Body of pancreas (tissue), 4 donors: ENCODE data around the gene UBXN7. TPM values are rescaled to one million over a fixed set of nuclear protein-coding genes. Genes with fewer than 3 reads are reported as not detected.
"Not testable (repeated sequence)": the region's sequence is repeated elsewhere in the genome, so short reads cannot be mapped to it uniquely, and the experiment has no call there.

ENCODE experiments used
- ATAC-seq: fragments of 150-250 bp; one replicate; pipeline ENCODE4 v1.9.1; 2016
- DNase-seq, 4 donors: peaks; one replicate each; pipeline ENCODE4 v3.0.0-alpha.2; 2019
- H3K27ac ChIP-seq, 4 donors: fragments of 200-600 bp; sonication (generic); 1 replicate in 3 of 4; 2 replicates in 1 of 4; pipeline versions ENCODE4 v1.5.1 to v1.6.1; 2016 to 2019; ENCODE audit warnings: mild to moderate bottlenecking in 1 of 4, mixed read lengths in 1 of 4, moderate library complexity in 1 of 4
- H3K27me3 ChIP-seq, 2 donors: fragments of 200-600 bp; sonication (generic); one replicate each; pipeline ENCODE4 v1.6.0; 2016; ENCODE audit warnings: mild to moderate bottlenecking in 1 of 2
- H3K36me3 ChIP-seq, 2 donors: fragments of 200-600 bp; sonication (generic); replicated peaks in 1 of 2; 2 replicates each; pipeline ENCODE4 v1.5.1; 2016; ENCODE audit warnings: low read depth in 2 of 2; ENCODE audit not compliant: insufficient read depth in 1 of 2
- H3K4me1 ChIP-seq: fragments of 200-600 bp; sonication (generic); one replicate; pipeline ENCODE4 v1.6.0; 2016
- H3K4me3 ChIP-seq, 2 donors: fragments of 200-600 bp; sonication (generic); 1 replicate in 1 of 2; 2 replicates in 1 of 2; pipeline ENCODE4 v1.5.1; 2016 to 2019
- H3K9me3 ChIP-seq, 3 donors: fragments of 200-600 bp; sonication (generic); 1 replicate in 2 of 3; 2 replicates in 1 of 3; pipeline ENCODE4 v1.5.1; 2016
- CTCF ChIP-seq, 7 experiments: fragments of 450-650 bp in 4 of 7; fragments of 200-600 bp in 3 of 7; sonication (generic) in 3 of 7; IDR thresholded peaks; one replicate each; pipeline ENCODE4 v1.5.1; 2016 to 2019; ENCODE audit warnings: antibody characterized with exemption in 7 of 7
- POLR2A ChIP-seq, 3 donors: fragments of 450-650 bp; IDR thresholded peaks; one replicate each; pipeline ENCODE4 v1.6.1; 2016; ENCODE audit warnings: antibody characterized with exemption in 3 of 3, mild to moderate bottlenecking in 2 of 3
- WGBS, 2 donors: methylation state at CpG; one replicate each; pipeline ENCODE4 v1.1.5; 2017; 5-methylcytosine and 5-hydroxymethylcytosine counted together
- intact Hi-C: fragments of 100-400 bp; cut with DNase I; formaldehyde crosslinking; loops from one replicate; pipeline ENCODE4 v1.15.1; 2023
- total RNA-seq, 2 donors: library from RNA; depleted of rRNA; stranded (reverse); fragments of >200 nt; gene quantifications; one replicate each; pipeline ENCODE4 v1.1.0, GENCODE V29; 2016

The UBXN7 gene
- total RNA-seq, 2 donors from 2014 or later = 8.6 to 11.2 TPM

DNA sequence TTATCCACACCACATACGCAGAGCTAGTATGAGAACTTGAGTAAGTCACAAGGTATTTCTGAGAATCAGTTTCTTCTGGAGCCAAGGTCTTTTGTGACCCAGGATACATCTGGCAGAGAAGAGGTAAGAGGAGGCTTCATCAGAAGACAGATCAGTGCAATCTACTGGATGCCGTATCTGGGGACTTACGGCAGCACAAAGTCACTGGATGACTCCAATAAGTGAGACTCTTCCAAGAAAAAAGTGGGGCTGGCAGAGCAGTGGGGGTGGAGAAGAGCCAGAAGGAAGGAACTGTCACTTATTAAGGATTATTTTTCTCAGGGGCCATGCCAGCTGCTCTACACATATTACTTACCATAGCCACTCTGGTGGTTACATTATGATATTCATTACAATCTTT lies 31.6 kb upstream of the UBXN7 start:
- Histone ChIP-seq H3K36me3 (no peaks in the 10 kb centered on the region), H3K9me3 (no peaks in the 10 kb centered on the region), H3K27me3 (no peaks in the 10 kb centered on the region), H3K4me3 (no peak overlapping the region), H3K4me1 (no peaks in the 10 kb centered on the region), H3K27ac (no peak overlapping the region)
- intact Hi-C loops = no loop called here
- DNase-seq (no peak), ATAC-seq (no peak)
- TF ChIP-seq CTCF (IDR thresholded peaks at IDR 0.05) (no peak), POLR2A (IDR thresholded peaks at IDR 0.05) (no peak)
- WGBS, 2 donors = 96 to 100% methylated on average over 3 of the region's 3 CpGs

DNA sequence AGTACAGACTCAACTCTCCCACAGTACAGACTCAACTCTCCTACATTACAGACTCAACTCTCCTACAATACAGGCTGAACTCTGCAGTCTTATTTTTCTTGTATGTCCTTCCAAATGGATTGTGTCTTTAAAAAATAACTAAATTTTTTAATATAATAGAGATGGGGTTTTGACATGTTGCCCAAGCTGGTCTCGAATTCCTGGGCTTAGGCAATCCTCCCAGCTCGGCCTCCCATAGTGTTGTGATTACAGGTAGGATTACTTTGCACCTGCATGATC lies 31.2 kb upstream of the UBXN7 start:
- intact Hi-C loops = no loop called here
- ATAC-seq = no peak

DNA sequence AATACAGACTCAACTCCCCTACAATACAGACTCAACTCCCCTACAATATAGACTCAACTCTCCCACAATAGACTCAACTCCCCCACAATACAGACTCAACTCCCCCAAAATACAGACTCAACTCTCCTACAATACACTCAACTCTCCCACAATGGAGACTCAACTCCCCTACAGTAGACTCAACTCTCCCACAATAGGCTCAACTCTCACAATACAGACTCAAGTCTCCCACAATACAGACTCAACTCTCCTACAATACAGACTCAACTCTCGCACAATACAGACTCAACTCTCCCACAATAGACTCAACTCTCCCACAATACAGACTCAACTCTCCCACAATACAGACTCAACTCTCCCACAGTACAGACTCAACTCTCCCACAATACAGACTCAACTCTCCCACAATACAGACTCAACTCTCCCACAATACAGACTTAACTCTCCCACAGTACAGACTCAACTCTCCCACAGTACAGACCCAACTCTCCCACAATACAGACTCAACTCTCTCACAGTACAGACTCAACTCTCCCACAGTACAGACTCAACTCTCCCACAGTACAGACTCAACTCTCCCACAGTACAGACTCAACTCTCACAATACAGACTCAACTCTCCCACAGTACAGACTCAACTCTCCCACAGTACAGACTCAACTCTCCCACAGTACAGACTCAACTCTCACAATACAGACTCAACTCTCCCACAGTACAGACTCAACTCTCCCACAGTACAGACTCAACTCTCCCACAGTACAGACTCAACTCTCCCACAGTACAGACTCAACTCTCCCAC lies 30.7 kb upstream of the UBXN7 start:
- H3K36me3 ChIP-seq, H3K27ac ChIP-seq, H3K4me1 ChIP-seq, DNase-seq, H3K9me3 ChIP-seq, H3K27me3 ChIP-seq, intact Hi-C loops, H3K4me3 ChIP-seq, ATAC-seq: not testable (repeated sequence)
- WGBS, 2 donors = 90 to 96% methylated on average over 1 of the region's 1 CpG

More for the DNA sequence above, 31.2 kb upstream of the UBXN7 start:
- no peak overlapping the region for H3K27ac ChIP-seq
- H3K27me3 ChIP-seq = no peaks in the 10 kb centered on the region
- WGBS, 2 donors = 95 to 98% methylated on average over 2 of the region's 2 CpGs
- no peak for TF ChIP-seq CTCF (IDR thresholded peaks at IDR 0.05)
- no peak for TF ChIP-seq POLR2A (IDR thresholded peaks at IDR 0.05)
- no peaks in the 10 kb centered on the region for H3K4me1 ChIP-seq
- H3K9me3 ChIP-seq = no peaks in the 10 kb centered on the region
- no peak for DNase-seq
- no peak overlapping the region for H3K4me3 ChIP-seq
- H3K36me3 ChIP-seq = no peaks in the 10 kb centered on the region

GRCh38 chr3:196458063-196458462 lies 25.8 kb upstream of the UBXN7 start:
- DNase-seq = no peak
- intact Hi-C loops = no loop called here
- no peaks in the 10 kb centered on the region for H3K9me3 ChIP-seq
- 71 to 75% methylated on average over 4 of the region's 4 CpGs for WGBS, 2 donors
- no peaks in the 10 kb centered on the region for H3K36me3 ChIP-seq
- no peaks in the 10 kb centered on the region for H3K4me1 ChIP-seq
- no peak overlapping the region for H3K27ac ChIP-seq
- no peak for TF ChIP-seq POLR2A (IDR thresholded peaks at IDR 0.05)
- no peak for TF ChIP-seq CTCF (IDR thresholded peaks at IDR 0.05)
- no peak for ATAC-seq
- H3K27me3 ChIP-seq = no peaks in the 10 kb centered on the region
- no peak overlapping the region for H3K4me3 ChIP-seq

- DNase-seq, H3K27me3 ChIP-seq, H3K9me3 ChIP-seq, H3K27ac ChIP-seq, H3K4me1 ChIP-seq, H3K4me3 ChIP-seq, H3K36me3 ChIP-seq, ATAC-seq, intact Hi-C loops: not testable (repeated sequence)
- WGBS, 2 donors = 72 to 73% methylated on average over 7 of the region's 7 CpGs
Observed at GRCh38 chr3:196457470-196457869, 25.2 kb upstream of the UBXN7 start.

DNA sequence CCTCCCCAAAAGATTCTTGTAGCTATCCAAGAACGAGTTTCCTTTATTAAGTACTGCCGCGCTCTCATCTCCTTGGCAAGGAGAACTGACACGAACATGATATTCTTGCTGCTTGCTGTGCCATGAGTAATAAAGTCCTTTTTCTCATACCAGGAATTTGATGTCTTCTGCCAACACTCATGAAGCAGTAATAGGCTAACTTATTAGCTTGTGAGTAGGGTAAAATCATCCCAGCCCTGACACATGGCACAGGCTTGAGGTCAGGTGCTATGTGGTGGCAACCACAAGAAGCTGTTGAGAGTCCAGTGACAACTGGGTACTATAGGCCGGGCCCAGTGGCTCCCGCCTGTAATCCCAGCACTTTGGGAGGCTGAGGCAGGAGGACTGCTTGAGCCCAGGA lies 22.7 kb upstream of the UBXN7 start:
- no peaks in the 10 kb centered on the region for H3K36me3 ChIP-seq
- H3K4me3 ChIP-seq = no peak overlapping the region
- no peak overlapping the region for H3K27ac ChIP-seq
- TF ChIP-seq POLR2A (IDR thresholded peaks at IDR 0.05) = no peak
- TF ChIP-seq CTCF (IDR thresholded peaks at IDR 0.05) = no peak
- H3K4me1 ChIP-seq = no peaks in the 10 kb centered on the region
- WGBS, 2 donors = 87 to 91% methylated on average over 6 of the region's 6 CpGs
- H3K27me3 ChIP-seq = no peaks in the 10 kb centered on the region
- ATAC-seq (no peak), DNase-seq (no peak)
- H3K9me3 ChIP-seq = no peaks in the 10 kb centered on the region
- intact Hi-C loops = no loop called here
